CD14-positive monocyte (primary cell): ENCODE data around the gene MAML3. TPM values are rescaled to one million over a fixed set of nuclear protein-coding genes. Genes with fewer than 3 reads are reported as not detected.

Experiments
- DNase-seq, 3 donors: peaks; one replicate each; pipeline ENCODE4 v3.0.0-alpha.2; 2011 to 2022
- H2AFZ ChIP-seq: 2 replicates; pipeline ENCODE4 v1.6.0; 2012; ENCODE audit warnings: mild to moderate bottlenecking, low read depth, low read length, inconsistent platforms; ENCODE audit not compliant: insufficient read depth, poor library complexity, severe bottlenecking
- H3K27ac ChIP-seq, 2 donors: 1 replicate in 1 of 2; 2 replicates in 1 of 2; pipeline ENCODE4 v1.5.1; 2012 to 2013; ENCODE audit warnings: low read length in 2 of 2, control low read depth in 1 of 2, inconsistent platforms in 1 of 2, low read depth in 1 of 2, mild to moderate bottlenecking in 1 of 2
- H3K27me3 ChIP-seq, 2 donors: one replicate each; pipeline versions ENCODE4 v1.6.0 to v1.6.1; 2011 to 2013; ENCODE audit warnings: low read length in 2 of 2; ENCODE audit not compliant: control insufficient read depth in 2 of 2, insufficient read depth in 2 of 2
- H3K36me3 ChIP-seq, 2 donors: replicated peaks in 1 of 2; 1 replicate in 1 of 2; 2 replicates in 1 of 2; pipeline versions ENCODE4 v1.5.1 to v1.6.1; 2012 to 2013; ENCODE audit warnings: low read length in 2 of 2, control low read depth in 1 of 2, inconsistent platforms in 1 of 2, mild to moderate bottlenecking in 1 of 2; ENCODE audit not compliant: insufficient read depth in 2 of 2, control insufficient read depth in 1 of 2
- H3K4me1 ChIP-seq, 2 donors: 1 replicate in 1 of 2; 2 replicates in 1 of 2; pipeline versions ENCODE4 v1.5.1 to v1.6.1; 2012 to 2013; ENCODE audit warnings: low read length in 2 of 2, control low read depth in 1 of 2, inconsistent platforms in 1 of 2, mild to moderate bottlenecking in 1 of 2, moderate library complexity in 1 of 2; ENCODE audit not compliant: insufficient read depth in 2 of 2, control insufficient read depth in 1 of 2
- H3K4me2 ChIP-seq: replicated peaks from 2 replicates; pipeline ENCODE3; 2012; ENCODE audit warnings: low read length, moderate library complexity, mild to moderate bottlenecking; ENCODE audit not compliant: poor library complexity, severe bottlenecking; ENCODE audit errors: extremely low read depth
- H3K4me3 ChIP-seq, 3 experiments: fragments of 200-600 bp in 1 of 3; sonication (generic) in 1 of 3; replicated peaks in 1 of 3; 1 replicate in 2 of 3; 2 replicates in 1 of 3; pipeline ENCODE4 v1.5.1; 2011 to 2013; ENCODE audit warnings: low read length in 3 of 3, mild to moderate bottlenecking in 3 of 3, control low read depth in 2 of 3, low read depth in 2 of 3, inconsistent platforms in 1 of 3, moderate library complexity in 1 of 3
- H3K79me2 ChIP-seq: 2 replicates; pipeline ENCODE4 v1.6.0; 2012; ENCODE audit warnings: mild to moderate bottlenecking, control low read depth, inconsistent platforms, low read length, moderate library complexity; ENCODE audit not compliant: insufficient read depth
- H3K9ac ChIP-seq: 2 replicates; pipeline ENCODE4 v1.6.0; 2017; ENCODE audit warnings: low read length, mild to moderate bottlenecking; ENCODE audit not compliant: insufficient read depth, poor library complexity, severe bottlenecking
- H3K9me3 ChIP-seq, 2 donors: replicated peaks in 1 of 2; 1 replicate in 1 of 2; 2 replicates in 1 of 2; pipeline versions ENCODE4 v1.5.1 to v1.6.1; 2012 to 2013; ENCODE audit warnings: low read length in 2 of 2, control low read depth in 1 of 2; ENCODE audit not compliant: control insufficient read depth in 1 of 2, insufficient read depth in 1 of 2
- H4K20me1 ChIP-seq: 2 replicates; pipeline ENCODE4 v1.6.0; 2012; ENCODE audit warnings: mild to moderate bottlenecking, low read length, control low read depth, moderate library complexity; ENCODE audit not compliant: insufficient read depth
- H3K27ac Mint-ChIP-seq, 7 donors: one replicate each; pipeline ENCODE4 v1.8.0; 2020; ENCODE audit warnings: mild to moderate bottlenecking in 7 of 7, mixed read lengths in 7 of 7, moderate library complexity in 6 of 7, inconsistent platforms in 2 of 7
- H3K27me3 Mint-ChIP-seq, 3 donors: one replicate each; pipeline ENCODE4 v1.8.0; 2021 to 2022; ENCODE audit warnings: low read depth in 3 of 3, mild to moderate bottlenecking in 3 of 3, mixed read lengths in 3 of 3, moderate library complexity in 3 of 3, inconsistent platforms in 1 of 3
- H3K36me3 Mint-ChIP-seq, 2 donors: one replicate each; pipeline ENCODE4 v1.8.0; 2020; ENCODE audit warnings: mixed read lengths in 2 of 2, inconsistent platforms in 1 of 2, mild to moderate bottlenecking in 1 of 2
- H3K4me1 Mint-ChIP-seq: one replicate; pipeline ENCODE4 v1.8.0; 2020; ENCODE audit warnings: mild to moderate bottlenecking, mixed read lengths
- H3K4me3 Mint-ChIP-seq, 2 donors: one replicate each; pipeline ENCODE4 v1.8.0; 2020; ENCODE audit warnings: mild to moderate bottlenecking in 2 of 2, mixed read lengths in 2 of 2, moderate library complexity in 1 of 2
- H3K9me3 Mint-ChIP-seq, 7 donors: one replicate each; pipeline ENCODE4 v1.8.0; 2020 to 2022; ENCODE audit warnings: mixed read lengths in 7 of 7, mild to moderate bottlenecking in 6 of 7, moderate library complexity in 6 of 7, inconsistent platforms in 2 of 7
- WGBS: methylation state at CpG from one replicate; pipeline ENCODE4 v1.1.5; 2013; ENCODE audit warnings: missing lambda C conversion rate; ENCODE audit not compliant: insufficient coverage; 5-methylcytosine and 5-hydroxymethylcytosine counted together
- intact Hi-C, 2 donors: fragments of 100-400 bp; cut with micrococcal nuclease; formaldehyde crosslinking; loops; one replicate each; pipeline versions ENCODE4 v1.15.0 to v1.15.1; 2023
- polyA plus RNA-seq, 3 donors: library from polyadenylated mRNA; depleted of rRNA in 1 of 3; unstranded in 2 of 3; stranded (reverse) in 1 of 3; fragments of 300-500 nt in 2 of 3; fragments of >200 nt in 1 of 3; fragmentation: Illumina TruSeq in 2 of 3; gene quantifications; 1 replicate in 2 of 3; 2 replicates in 1 of 3; pipeline ENCODE4 v1.2.3, GENCODE V29; 2012 to 2021
- TF ChIP-seq, protein P1 (sequence below): fragments of 200-600 bp; IDR thresholded peaks from one replicate; pipeline ENCODE4 v1.8.0; 2022; ENCODE audit warnings: antibody characterized with exemption, mild to moderate bottlenecking

The MAML3 gene
- polyA plus RNA-seq, 3 donors, result 1.5 to 6.5 (median 2.3) TPM

DNA sequence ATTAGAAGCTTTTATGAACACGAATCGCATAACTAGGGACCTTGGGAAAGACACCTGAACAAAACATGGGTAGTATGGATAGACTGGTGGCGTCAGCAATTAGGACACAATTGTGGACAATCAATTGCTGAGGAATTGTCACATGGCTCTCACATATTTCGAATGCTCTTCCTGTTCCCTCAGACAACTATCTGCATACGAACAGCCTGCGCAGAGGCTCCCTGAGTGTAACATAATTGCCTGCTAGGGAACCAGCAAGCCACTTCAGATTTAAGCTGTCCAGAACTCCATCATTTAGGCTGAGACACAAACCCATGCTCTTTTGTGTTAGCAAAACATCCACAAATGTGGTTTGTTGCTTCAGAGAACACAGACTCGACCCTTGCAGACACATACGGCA, 327.6 kb downstream of the MAML3 start:
- H2AFZ ChIP-seq, result no peak overlapping the region
- peaks cover 19% of the 10 kb centered on the region in 2 donors for H3K4me1 ChIP-seq
- Mint-ChIP-seq H3K27me3 (no peaks in the 10 kb centered on the region), H3K36me3 (peaks cover 11 to 22% of the 10 kb centered on the region in 2 donors), H3K4me3 (no peak overlapping the region), H3K27ac (no peak overlapping the region), H3K4me1 (peaks cover 21% of the 10 kb centered on the region), H3K9me3 (peaks cover 0 to 4% (median 2%) of the 10 kb centered on the region in 7 donors)
- H3K79me2 ChIP-seq, result no peaks in the 10 kb centered on the region
- H3K4me2 ChIP-seq, result no peak overlapping the region
- H3K36me3 ChIP-seq, result peaks cover 0 to 10% of the 10 kb centered on the region in 2 donors
- no peaks in the 10 kb centered on the region for H3K27me3 ChIP-seq
- no peak overlapping the region for H3K27ac ChIP-seq
- peaks cover 8% of the 10 kb centered on the region for H4K20me1 ChIP-seq
- H3K4me3 ChIP-seq, result no peak overlapping the region
- H3K9me3 ChIP-seq, result no peaks in the 10 kb centered on the region
- intact Hi-C loops, result no loop called here
- H3K9ac ChIP-seq, result no peak overlapping the region
- no peak for DNase-seq
- WGBS, result 57% methylated on average over 3 of the region's 8 CpGs
- TF ChIP-seq, protein P1, sequence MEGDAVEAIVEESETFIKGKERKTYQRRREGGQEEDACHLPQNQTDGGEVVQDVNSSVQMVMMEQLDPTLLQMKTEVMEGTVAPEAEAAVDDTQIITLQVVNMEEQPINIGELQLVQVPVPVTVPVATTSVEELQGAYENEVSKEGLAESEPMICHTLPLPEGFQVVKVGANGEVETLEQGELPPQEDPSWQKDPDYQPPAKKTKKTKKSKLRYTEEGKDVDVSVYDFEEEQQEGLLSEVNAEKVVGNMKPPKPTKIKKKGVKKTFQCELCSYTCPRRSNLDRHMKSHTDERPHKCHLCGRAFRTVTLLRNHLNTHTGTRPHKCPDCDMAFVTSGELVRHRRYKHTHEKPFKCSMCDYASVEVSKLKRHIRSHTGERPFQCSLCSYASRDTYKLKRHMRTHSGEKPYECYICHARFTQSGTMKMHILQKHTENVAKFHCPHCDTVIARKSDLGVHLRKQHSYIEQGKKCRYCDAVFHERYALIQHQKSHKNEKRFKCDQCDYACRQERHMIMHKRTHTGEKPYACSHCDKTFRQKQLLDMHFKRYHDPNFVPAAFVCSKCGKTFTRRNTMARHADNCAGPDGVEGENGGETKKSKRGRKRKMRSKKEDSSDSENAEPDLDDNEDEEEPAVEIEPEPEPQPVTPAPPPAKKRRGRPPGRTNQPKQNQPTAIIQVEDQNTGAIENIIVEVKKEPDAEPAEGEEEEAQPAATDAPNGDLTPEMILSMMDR, result no peak

DNA sequence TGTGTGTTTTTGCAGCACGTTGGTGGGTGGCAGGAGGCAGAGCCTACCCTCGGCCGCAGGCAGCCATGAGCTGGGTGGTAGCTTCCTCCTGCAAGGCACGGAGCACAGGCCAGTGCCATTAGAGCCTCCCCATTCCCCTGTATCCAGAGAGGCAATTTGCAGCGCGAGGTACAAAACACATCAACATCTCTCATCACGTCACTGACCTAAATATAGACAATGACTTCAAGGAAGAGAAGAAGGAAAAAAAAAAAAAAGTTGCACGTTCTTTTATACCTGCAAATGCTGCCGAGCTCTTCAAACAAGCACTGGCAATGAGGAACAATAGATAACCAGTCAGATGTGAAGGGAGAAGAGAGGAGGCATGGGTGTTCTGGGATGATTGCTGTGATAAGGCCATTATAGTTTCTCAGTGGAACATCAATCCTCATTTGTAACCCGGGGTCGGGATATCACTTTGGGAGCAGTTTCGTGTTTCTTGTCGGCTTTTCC, 328.4 kb downstream of the MAML3 start:
- no peaks in the 10 kb centered on the region for H3K79me2 ChIP-seq
- H3K27me3 ChIP-seq, result no peaks in the 10 kb centered on the region
- peaks cover 12 to 28% of the 10 kb centered on the region in 2 donors for H3K36me3 Mint-ChIP-seq
- no peak overlapping the region for H3K4me3 Mint-ChIP-seq
- peaks cover 0 to 4% (median 2%) of the 10 kb centered on the region in 7 donors for H3K9me3 Mint-ChIP-seq
- H3K4me1 Mint-ChIP-seq, result peaks cover 21% of the 10 kb centered on the region
- H3K27me3 Mint-ChIP-seq, result no peaks in the 10 kb centered on the region
- peaks cover 0 to 10% of the 10 kb centered on the region in 2 donors for H3K36me3 ChIP-seq
- intact Hi-C loops, result no loop called here
- H3K4me2 ChIP-seq, result no peak overlapping the region
- no peak overlapping the region for H3K27ac Mint-ChIP-seq
- H4K20me1 ChIP-seq, result peaks cover 8% of the 10 kb centered on the region
- H3K4me3 ChIP-seq, result no peak overlapping the region
- peaks cover 19% of the 10 kb centered on the region in 2 donors for H3K4me1 ChIP-seq
- no peaks in the 10 kb centered on the region for H3K9me3 ChIP-seq
- no peak overlapping the region for H3K27ac ChIP-seq
- 100% methylated on average over 2 of the region's 13 CpGs for WGBS
- TF ChIP-seq, protein P1, result no peak
- no peak overlapping the region for H2AFZ ChIP-seq
- no peak for DNase-seq
- no peak overlapping the region for H3K9ac ChIP-seq
